HEK293 (cell line): Measurements from ENCODE around the gene KLHL15.

Experiments used
- CTCF ChIA-PET: fragments of 350-600 bp; formaldehyde crosslinking; extraction: SDS; loops from one replicate; lab custom pipeline; 2021; ENCODE audit warnings: antibody characterized with exemption; lab: Yijun Ruan, JAX
- POLR2A ChIA-PET: fragments of 300-600 bp; formaldehyde crosslinking; extraction: SDS; loops from one replicate; lab custom pipeline; 2020; ENCODE audit warnings: antibody characterized with exemption, inconsistent platforms; lab: Yijun Ruan, JAX
- H3K27ac ChIP-seq: fragments of 200-500 bp; sonication (Bioruptor generic); 2 replicates; pipeline ENCODE4 v1.5.1; 2014; ENCODE audit warnings: low read depth, low read length, control low read depth, inconsistent platforms; ENCODE audit errors: extremely low read depth
- H3K36me3 ChIP-seq, 2 experiments: fragments of 200-500 bp in 1 of 2; sonication (Bioruptor generic) in 1 of 2; 1 replicate in 1 of 2; 2 replicates in 1 of 2; pipeline ENCODE4 v1.5.1; 2014 to 2017; ENCODE audit warnings: inconsistent platforms in 2 of 2, low read length in 2 of 2; ENCODE audit not compliant: control insufficient read depth in 2 of 2, insufficient read depth in 1 of 2
- H3K4me1 ChIP-seq: fragments of 200-500 bp; sonication (Bioruptor generic); 2 replicates; pipeline ENCODE4 v1.5.1; 2014; ENCODE audit warnings: mild to moderate bottlenecking, low read length, inconsistent platforms; ENCODE audit not compliant: control insufficient read depth, insufficient read depth
- H3K4me3 ChIP-seq: 2 replicates; pipeline ENCODE4 v1.5.1; 2011; ENCODE audit warnings: low read depth, mild to moderate bottlenecking, control low read depth, low read length, moderate library complexity
- H3K9me3 ChIP-seq: fragments of 200-500 bp; sonication (Bioruptor generic); 2 replicates; pipeline ENCODE4 v1.5.1; 2014; ENCODE audit warnings: low read depth, low read length, inconsistent platforms; ENCODE audit not compliant: control insufficient read depth, insufficient read depth
- KLF1 ChIP-seq: fragments of 450-650 bp; formaldehyde crosslinking; IDR thresholded peaks from 2 replicates; pipeline ENCODE4 v1.5.1; 2016; ENCODE audit warnings: missing biosample characterization, missing genetic modification characterization
- SP3 ChIP-seq: fragments of 450-650 bp; formaldehyde crosslinking; IDR thresholded peaks from 2 replicates; pipeline ENCODE4 v1.5.1; 2016; ENCODE audit warnings: missing biosample characterization, missing genetic modification characterization
- SP7 ChIP-seq: fragments of 450-650 bp; formaldehyde crosslinking; IDR thresholded peaks from 2 replicates; pipeline ENCODE4 v1.5.1; 2016; ENCODE audit warnings: missing biosample characterization, missing genetic modification characterization
- TSHZ1 ChIP-seq: fragments of 450-650 bp; formaldehyde crosslinking; IDR thresholded peaks from 2 replicates; pipeline ENCODE4 v1.5.1; 2016; ENCODE audit warnings: missing biosample characterization, missing genetic modification characterization, borderline replicate concordance
- ZNF133 ChIP-seq: fragments of 450-650 bp; formaldehyde crosslinking; IDR thresholded peaks from 2 replicates; pipeline ENCODE4 v1.5.1; 2016; ENCODE audit warnings: missing biosample characterization, missing genetic modification characterization
- ZNF138 ChIP-seq: fragments of 450-650 bp; formaldehyde crosslinking; IDR thresholded peaks from 2 replicates; pipeline ENCODE4 v1.5.1; 2016; ENCODE audit warnings: missing biosample characterization, missing genetic modification characterization, borderline replicate concordance
- ZNF174 ChIP-seq: fragments of 450-650 bp; formaldehyde crosslinking; IDR thresholded peaks from 2 replicates; pipeline ENCODE4 v1.5.0; 2017; ENCODE audit warnings: missing biosample characterization, mild to moderate bottlenecking, missing genetic modification characterization
- ZNF311 ChIP-seq: fragments of 450-650 bp; formaldehyde crosslinking; IDR thresholded peaks from 2 replicates; pipeline ENCODE4 v1.5.1; 2017; ENCODE audit warnings: missing biosample characterization, missing genetic modification characterization, borderline replicate concordance
- ZNF324 ChIP-seq: fragments of 450-650 bp; formaldehyde crosslinking; IDR thresholded peaks from 2 replicates; pipeline ENCODE4 v1.5.1; 2016; ENCODE audit warnings: missing biosample characterization, missing genetic modification characterization
- ZNF341 ChIP-seq: fragments of 450-650 bp; formaldehyde crosslinking; IDR thresholded peaks from 2 replicates; pipeline ENCODE4; 2016; ENCODE audit warnings: low read depth, missing biosample characterization, missing genetic modification characterization
- ZNF404 ChIP-seq: fragments of 450-650 bp; formaldehyde crosslinking; IDR thresholded peaks from 2 replicates; pipeline ENCODE4 v1.5.1; 2017; ENCODE audit warnings: missing biosample characterization, missing genetic modification characterization
- ZNF549 ChIP-seq: fragments of 450-650 bp; IDR thresholded peaks from 2 replicates; pipeline ENCODE4 v1.5.1; 2018; ENCODE audit warnings: missing biosample characterization, missing genetic modification characterization, mild to moderate bottlenecking, inconsistent platforms, moderate library complexity
- ZNF560 ChIP-seq: fragments of 450-650 bp; formaldehyde crosslinking; IDR thresholded peaks from 2 replicates; pipeline ENCODE4 v1.5.1; 2017; ENCODE audit warnings: missing biosample characterization, missing genetic modification characterization, borderline replicate concordance
- ZNF629 ChIP-seq: fragments of 450-650 bp; formaldehyde crosslinking; IDR thresholded peaks from 2 replicates; pipeline ENCODE4 v1.5.1; 2017; ENCODE audit warnings: missing biosample characterization, missing genetic modification characterization
- ZNF645 ChIP-seq: fragments of 450-650 bp; formaldehyde crosslinking; IDR thresholded peaks from 2 replicates; pipeline ENCODE4; 2016; ENCODE audit warnings: missing biosample characterization, missing genetic modification characterization
- ZNF785 ChIP-seq: fragments of 450-650 bp; formaldehyde crosslinking; IDR thresholded peaks from 2 replicates; pipeline ENCODE4 v1.5.1; 2016; ENCODE audit warnings: missing biosample characterization, missing genetic modification characterization
- ZXDB ChIP-seq: fragments of 450-650 bp; formaldehyde crosslinking; IDR thresholded peaks from 2 replicates; pipeline ENCODE4 v1.5.1; 2016; ENCODE audit warnings: missing biosample characterization, missing genetic modification characterization
- TF ChIP-seq, protein P1 (sequence below): fragments of 450-650 bp; formaldehyde crosslinking; IDR thresholded peaks from 2 replicates; pipeline ENCODE4 v1.5.1; 2016; ENCODE audit warnings: missing biosample characterization, missing genetic modification characterization
- TF ChIP-seq, protein P2 (sequence below): fragments of 450-650 bp; IDR thresholded peaks from 2 replicates; pipeline ENCODE4 v1.5.1; 2018; ENCODE audit warnings: missing biosample characterization, mild to moderate bottlenecking, missing genetic modification characterization
- TF ChIP-seq, protein P3 (sequence below): fragments of 450-650 bp; formaldehyde crosslinking; IDR thresholded peaks from 2 replicates; pipeline ENCODE4 v1.5.1; 2016; ENCODE audit warnings: missing biosample characterization, missing genetic modification characterization
- TF ChIP-seq, protein P4 (sequence below): fragments of 450-650 bp; formaldehyde crosslinking; IDR thresholded peaks from 2 replicates; pipeline ENCODE4 v1.5.1; 2016; ENCODE audit warnings: missing biosample characterization, missing genetic modification characterization

KLHL15 gene

GRCh38 chrX:23980011-23980441 is 47.0 kb downstream of the KLHL15 start (continued):
- TF ChIP-seq, protein P1, sequence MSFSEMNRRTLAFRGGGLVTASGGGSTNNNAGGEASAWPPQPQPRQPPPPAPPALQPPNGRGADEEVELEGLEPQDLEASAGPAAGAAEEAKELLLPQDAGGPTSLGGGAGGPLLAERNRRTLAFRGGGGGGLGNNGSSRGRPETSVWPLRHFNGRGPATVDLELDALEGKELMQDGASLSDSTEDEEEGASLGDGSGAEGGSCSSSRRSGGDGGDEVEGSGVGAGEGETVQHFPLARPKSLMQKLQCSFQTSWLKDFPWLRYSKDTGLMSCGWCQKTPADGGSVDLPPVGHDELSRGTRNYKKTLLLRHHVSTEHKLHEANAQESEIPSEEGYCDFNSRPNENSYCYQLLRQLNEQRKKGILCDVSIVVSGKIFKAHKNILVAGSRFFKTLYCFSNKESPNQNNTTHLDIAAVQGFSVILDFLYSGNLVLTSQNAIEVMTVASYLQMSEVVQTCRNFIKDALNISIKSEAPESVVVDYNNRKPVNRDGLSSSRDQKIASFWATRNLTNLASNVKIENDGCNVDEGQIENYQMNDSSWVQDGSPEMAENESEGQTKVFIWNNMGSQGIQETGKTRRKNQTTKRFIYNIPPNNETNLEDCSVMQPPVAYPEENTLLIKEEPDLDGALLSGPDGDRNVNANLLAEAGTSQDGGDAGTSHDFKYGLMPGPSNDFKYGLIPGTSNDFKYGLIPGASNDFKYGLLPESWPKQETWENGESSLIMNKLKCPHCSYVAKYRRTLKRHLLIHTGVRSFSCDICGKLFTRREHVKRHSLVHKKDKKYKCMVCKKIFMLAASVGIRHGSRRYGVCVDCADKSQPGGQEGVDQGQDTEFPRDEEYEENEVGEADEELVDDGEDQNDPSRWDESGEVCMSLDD (tag by site-specific recombination): no peak
- TF ChIP-seq, all 188 proteins: peak for 10

- Histone ChIP-seq H3K9me3 (no peaks in the 10 kb centered on the region), H3K36me3 (peaks cover 15 to 18% of the 10 kb centered on the region in 2 experiments), H3K4me3 (no peak overlapping the region), H3K4me1 (peaks cover 12% of the 10 kb centered on the region), H3K27ac (no peak overlapping the region)
- TF ChIP-seq ZNF324 (tag by site-specific recombination) (no peak), ZNF549 (no peak), TSHZ1 (tag by site-specific recombination) (no peak), ZNF133 (tag by site-specific recombination) (no peak), ZXDB (tag by site-specific recombination) (no peak), ZNF560 (no peak), ZNF629 (tag by site-specific recombination) (no peak), KLF1 (tag by site-specific recombination) (no peak), ZNF311 (tag by site-specific recombination) (no peak), SP3 (tag by site-specific recombination) (no peak), ZNF785 (tag by site-specific recombination) (no peak), ZNF404 (tag by site-specific recombination) (no peak), ZNF645 (tag by site-specific recombination) (no peak), ZNF341 (tag by site-specific recombination) (no peak), ZNF138 (no peak), SP7 (tag by site-specific recombination) (no peak), ZNF174 (no peak)
- TF ChIP-seq, protein P2, sequence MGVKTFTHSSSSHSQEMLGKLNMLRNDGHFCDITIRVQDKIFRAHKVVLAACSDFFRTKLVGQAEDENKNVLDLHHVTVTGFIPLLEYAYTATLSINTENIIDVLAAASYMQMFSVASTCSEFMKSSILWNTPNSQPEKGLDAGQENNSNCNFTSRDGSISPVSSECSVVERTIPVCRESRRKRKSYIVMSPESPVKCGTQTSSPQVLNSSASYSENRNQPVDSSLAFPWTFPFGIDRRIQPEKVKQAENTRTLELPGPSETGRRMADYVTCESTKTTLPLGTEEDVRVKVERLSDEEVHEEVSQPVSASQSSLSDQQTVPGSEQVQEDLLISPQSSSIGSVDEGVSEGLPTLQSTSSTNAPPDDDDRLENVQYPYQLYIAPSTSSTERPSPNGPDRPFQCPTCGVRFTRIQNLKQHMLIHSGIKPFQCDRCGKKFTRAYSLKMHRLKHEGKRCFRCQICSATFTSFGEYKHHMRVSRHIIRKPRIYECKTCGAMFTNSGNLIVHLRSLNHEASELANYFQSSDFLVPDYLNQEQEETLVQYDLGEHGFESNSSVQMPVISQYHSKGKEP (tag by site-specific recombination): no peak
- TF ChIP-seq, protein P3, sequence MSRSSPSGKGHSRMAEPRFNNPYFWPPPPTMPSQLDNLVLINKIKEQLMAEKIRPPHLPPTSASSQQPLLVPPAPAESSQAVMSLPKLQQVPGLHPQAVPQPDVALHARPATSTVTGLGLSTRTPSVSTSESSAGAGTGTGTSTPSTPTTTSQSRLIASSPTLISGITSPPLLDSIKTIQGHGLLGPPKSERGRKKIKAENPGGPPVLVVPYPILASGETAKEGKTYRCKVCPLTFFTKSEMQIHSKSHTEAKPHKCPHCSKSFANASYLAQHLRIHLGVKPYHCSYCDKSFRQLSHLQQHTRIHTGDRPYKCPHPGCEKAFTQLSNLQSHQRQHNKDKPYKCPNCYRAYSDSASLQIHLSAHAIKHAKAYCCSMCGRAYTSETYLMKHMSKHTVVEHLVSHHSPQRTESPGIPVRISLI (tag by site-specific recombination): no peak
- TF ChIP-seq, protein P4, sequence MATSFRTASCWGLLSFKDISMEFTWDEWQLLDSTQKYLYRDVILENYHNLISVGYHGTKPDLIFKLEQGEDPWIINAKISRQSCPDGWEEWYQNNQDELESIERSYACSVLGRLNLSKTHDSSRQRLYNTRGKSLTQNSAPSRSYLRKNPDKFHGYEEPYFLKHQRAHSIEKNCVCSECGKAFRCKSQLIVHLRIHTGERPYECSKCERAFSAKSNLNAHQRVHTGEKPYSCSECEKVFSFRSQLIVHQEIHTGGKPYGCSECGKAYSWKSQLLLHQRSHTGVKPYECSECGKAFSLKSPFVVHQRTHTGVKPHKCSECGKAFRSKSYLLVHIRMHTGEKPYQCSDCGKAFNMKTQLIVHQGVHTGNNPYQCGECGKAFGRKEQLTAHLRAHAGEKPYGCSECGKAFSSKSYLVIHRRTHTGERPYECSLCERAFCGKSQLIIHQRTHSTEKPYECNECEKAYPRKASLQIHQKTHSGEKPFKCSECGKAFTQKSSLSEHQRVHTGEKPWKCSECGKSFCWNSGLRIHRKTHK (tag by site-specific recombination): no peak
- ChIA-PET CTCF (interaction anchor here (0.7 kb wide), 1 partner anchor 36 kb away, joined by 3 read pairs; no protein-coding TSS in a partner anchor), POLR2A (no interaction called here)
Observed at GRCh38 chrX:23978491-23978890, 48.5 kb downstream of the KLHL15 start.
